Stimulated activated CD8-positive, alpha-beta memory T cell treated with anti-CD3 and anti-CD28 coated beads, Interleukin-12 subunit alpha, Interleukin-12 subunit beta, amount 100 ng/mL, for 24 hours (primary cell): ENCODE data around the gene SYNGR1.

Experiments
- DNase-seq: peaks from one replicate; pipeline ENCODE4 v3.0.0-alpha.2; 2020; ENCODE audit errors: extremely low read depth

SYNGR1 gene

GRCh38 chr22:39349967-39350726 lies at the start of gene SYNGR1:
Gene SYNGR1 (plus strand): TSS chr22:39349991. CDS start chr22:39350011, 20 bp downstream.
- no peak for DNase-seq

DNA sequence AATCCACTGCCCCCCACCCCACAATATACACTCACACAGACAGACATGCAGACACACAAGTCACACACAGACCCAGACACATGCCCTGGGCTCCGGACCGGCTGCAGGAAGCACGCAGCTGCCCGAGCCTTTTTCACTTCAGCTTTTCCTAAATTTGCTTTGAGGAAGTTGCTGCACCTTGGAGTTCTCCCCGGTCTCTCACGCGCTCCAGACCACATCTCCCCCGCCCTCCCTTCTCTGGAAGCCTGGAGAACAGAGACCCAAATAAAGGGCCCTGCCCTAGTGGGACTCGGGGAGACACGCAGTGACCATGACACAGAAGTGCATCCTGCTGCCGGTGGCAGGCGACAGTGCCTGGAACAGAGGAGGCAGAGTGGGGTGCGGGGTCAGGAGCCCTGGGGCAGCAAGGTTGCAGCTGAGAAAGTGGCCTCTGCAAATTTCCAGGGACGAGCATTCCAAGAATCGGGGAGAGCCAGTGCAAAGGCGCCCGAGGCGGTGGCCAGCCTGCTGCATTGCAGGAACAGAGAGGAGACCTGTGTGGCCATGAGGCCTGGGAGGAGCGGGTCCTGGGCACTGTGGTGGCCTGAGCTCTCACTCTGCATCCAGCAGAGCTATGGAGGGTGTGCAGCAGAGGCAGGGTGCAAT lies 49.5 kb upstream of the SYNGR1 start:
- DNase-seq, result no peak

GRCh38 chr22:39301108-39301507 lies 48.7 kb upstream of the SYNGR1 start:
- DNase-seq, result no peak

- DNase-seq, result no peak
Measured at GRCh38 chr22:39301926-39302325, 47.9 kb upstream of the SYNGR1 start.

DNA sequence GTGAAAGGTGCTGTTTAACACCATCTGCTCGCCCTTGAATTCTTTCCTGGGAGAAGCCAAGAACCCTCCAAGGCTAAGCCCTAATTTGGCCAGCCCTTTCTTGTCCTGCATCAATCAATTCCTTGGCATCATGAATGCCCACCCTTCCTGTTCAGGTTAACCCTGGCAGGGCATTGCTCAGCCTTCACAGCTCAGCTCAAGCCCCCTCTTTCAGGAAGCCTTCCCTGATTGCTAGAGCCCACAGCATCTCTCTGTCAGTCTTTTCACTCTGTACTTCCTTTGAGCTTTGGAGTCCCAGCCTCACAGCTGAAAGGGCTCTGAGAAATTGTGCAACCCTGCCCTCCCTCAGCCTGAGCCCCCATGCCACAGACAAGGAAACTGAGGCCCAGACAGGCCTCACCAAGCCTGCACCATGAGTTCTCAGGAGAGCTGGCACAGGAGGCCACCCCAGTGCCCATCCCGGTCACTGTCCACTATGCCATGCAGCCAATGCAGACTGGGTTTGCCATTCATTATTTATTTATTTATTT lies 47.3 kb upstream of the SYNGR1 start:
- DNase-seq, result no peak

- no peak for DNase-seq
Measured at GRCh38 chr22:39303358-39303757, 46.4 kb upstream of the SYNGR1 start.

DNA sequence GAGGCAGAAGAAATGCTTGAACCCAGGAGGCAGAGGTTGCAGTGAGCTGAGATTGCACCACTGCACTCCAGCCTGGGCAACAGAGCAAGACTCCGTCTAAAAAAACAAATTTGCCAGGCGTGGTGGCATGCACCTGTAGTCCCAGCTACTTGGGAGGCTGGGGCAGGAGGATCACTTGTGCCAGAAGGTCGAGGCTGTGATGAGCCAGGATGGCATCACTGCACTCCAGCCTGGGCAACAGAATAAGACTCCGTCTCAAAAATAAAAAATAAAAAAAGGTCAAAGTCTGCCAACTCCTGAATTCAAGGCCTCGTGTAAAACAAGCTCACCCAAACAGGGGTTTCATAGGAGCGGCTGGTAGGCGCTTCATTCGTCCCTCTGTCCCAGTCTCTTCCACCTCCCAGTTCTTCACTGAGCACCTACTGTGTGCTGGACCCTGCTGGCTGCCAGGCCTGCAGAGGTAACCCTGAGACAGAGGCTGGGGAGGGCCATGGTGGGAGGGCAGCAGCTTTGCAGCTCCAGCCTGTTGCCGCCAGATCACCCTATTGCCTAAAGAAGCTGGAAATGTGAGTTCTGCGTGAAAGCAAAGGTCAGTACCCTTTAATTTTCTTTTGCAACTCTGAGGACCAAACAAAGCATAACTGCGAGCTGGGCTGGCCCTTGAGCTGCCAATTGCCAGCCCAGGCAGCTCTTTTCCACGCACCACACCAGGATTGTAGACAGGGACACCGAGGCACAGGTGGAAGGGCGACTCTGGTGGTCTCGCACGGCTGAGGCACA lies 45.7 kb upstream of the SYNGR1 start:
- DNase-seq, result no peak

- no peak for DNase-seq
Measured at GRCh38 chr22:39306456-39307361, 43.1 kb upstream of the SYNGR1 start.

DNA sequence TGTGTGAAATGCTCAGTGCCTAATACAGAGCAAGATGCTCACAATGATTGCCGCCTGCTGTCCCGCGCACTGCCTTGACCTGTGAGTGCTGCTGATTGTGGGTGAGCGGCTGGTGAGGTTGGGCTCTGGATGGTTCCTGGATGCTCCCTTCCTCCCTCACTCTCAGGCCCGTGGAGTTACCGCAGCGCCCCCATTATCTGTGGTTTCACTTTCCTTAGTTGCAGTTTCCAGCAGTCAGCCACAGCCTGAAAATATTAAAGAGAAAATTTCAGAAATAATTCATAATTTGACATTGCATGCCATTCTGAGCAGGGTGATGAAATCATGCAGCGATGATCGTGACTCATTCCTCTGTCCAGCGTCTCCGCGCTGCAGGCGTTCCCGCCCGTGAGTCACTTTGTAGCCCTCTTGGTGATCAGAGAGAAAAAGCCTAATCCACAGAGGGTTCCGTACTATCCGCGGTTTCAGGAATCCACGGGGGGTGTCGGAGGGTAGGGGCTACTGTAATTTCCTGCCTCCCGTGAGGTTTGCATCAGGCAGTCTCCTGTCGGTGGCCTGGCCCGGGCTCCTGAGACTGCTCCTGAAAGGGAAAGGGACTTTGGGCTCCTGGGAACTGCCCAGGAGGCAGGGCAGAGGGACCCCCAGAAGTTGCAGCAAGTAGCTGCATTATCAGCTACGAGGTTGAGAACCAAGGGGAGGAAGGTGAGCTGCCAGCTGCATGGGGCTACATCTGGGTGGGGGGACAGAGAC lies 41.0 kb upstream of the SYNGR1 start:
- DNase-seq, result no peak

GRCh38 chr22:39309364-39309861 lies 40.4 kb upstream of the SYNGR1 start:
- DNase-seq, result no peak

DNA sequence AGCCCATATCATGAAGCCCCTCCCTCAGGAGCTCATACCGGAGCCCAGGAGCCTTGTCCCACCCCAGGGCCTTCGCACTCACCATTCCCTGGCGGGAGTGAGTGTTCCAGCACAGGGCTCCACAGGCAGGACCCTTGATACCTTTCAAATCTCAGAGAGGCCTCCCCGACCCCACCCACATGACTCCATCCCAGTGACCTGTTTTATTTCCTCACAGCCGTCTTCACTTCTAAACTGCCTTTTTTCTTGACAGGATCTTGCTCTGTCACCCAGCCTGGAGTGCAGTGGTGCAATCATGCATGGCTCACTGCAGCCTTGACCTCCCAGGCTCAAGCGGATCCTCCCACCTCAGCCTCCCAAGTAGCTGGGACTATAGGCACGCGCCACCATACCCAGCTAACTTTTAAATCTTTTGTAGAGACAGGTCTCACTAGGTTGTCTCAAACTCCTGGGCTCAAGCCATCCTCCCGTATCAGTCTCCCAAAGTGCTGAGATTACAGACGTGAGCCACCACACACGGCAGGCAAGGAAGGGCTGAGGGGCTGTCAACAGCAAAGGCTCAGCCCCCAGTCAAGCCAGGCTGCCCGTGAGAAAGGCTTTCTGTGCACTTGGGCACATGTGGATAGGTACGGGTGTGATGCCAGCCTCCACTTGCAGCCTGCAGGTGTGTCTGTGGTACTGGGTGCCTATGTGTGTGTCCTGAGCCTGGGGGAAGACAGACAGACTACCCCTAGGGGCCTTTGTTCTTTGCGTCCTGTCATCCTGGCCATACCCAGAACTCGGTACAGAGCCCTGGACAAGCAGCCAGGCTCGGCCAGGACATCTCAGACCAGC lies 39.7 kb upstream of the SYNGR1 start:
- no peak for DNase-seq

DNA sequence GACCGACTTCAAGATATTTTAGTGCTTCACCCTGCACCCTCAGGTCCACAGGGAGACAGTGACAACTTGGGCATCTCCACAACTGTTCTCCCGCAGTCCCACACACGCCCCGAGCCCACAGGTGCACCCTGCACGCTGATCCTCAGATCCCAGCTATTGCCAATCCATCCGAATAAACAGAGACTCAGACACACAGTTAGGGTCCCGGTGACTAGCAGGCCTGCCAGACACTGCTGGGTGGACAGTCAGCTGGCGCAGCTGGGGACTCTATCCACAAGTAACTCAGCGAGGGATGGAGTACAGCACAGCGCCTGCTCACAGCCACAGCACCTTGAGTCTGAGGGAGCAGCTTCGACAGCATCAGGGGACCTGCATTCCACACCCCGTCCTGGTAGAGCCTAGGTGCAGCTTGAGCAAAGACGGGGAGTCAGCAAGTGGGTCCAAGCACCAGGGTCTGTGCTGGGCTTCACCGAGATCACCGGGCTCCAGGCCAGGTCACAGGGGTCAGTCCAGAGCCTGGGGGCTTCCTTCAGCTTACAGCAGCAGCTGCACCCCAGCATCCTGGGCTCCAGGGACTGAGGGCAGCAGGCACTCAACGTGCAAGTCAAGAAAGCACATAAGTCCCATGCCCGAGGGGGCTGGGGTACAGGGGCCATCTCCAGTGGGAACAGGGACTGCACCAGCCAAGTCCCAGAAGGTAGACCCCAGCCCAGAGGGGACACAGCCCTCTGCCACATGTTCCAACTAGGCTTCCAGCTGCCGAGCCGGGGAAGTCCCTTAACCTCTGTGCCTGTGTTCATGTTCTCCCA lies 38.0 kb upstream of the SYNGR1 start:
- no peak for DNase-seq

DNA sequence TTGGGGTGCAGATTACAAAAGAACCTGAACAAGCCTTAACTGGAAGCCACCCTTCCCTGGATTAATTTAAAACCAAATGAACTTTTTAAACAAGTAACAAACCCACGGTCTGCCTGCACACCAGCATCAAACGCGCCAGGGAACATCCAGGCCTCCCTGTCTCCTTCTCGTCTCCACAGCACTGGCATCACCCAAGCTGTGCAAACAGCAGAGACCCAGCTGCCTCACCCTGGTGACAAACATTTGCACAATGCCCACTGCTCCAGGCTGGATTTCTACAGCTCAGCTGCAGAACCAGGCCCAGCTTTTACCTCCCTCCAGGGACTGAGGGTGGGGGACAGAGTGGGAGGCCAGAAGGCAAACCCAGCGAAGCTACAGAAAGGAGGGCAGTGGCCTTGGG lies 37.4 kb upstream of the SYNGR1 start:
- no peak for DNase-seq

DNA sequence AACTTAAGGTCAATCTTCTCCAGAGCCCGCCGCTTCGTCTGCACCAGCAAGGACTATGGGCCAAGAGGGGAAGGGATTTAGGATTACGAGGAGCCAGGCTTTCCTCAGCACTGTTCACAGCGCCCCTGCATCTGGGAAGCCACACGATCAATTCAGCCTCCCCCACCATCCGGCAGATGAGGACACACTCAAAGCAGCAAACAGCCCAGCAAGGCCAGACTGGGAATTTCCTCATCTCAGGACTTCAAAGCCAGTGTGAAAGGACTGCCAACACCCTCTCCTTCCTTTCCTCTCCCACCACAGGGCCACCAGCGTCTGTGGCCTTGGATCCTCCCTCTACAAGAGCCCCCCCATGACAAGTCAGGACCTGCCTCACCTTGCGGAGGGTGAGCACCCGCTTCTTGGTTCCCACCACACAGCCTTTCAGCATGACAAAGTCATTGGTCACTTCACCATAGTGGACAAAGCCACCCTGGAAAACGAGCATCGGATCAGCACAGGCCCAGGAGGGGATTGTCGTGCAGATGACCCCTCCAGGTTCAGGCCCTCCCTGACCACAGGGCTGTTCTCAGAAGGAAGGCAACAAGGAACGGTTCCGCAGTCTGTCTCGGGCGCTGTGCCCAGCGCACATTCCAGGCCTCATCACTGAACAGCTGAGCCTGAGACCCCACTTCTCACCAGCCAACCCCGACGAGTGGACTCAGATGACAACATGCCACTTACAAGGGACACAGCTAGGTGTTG lies 36.4 kb upstream of the SYNGR1 start:
- no peak for DNase-seq

DNA sequence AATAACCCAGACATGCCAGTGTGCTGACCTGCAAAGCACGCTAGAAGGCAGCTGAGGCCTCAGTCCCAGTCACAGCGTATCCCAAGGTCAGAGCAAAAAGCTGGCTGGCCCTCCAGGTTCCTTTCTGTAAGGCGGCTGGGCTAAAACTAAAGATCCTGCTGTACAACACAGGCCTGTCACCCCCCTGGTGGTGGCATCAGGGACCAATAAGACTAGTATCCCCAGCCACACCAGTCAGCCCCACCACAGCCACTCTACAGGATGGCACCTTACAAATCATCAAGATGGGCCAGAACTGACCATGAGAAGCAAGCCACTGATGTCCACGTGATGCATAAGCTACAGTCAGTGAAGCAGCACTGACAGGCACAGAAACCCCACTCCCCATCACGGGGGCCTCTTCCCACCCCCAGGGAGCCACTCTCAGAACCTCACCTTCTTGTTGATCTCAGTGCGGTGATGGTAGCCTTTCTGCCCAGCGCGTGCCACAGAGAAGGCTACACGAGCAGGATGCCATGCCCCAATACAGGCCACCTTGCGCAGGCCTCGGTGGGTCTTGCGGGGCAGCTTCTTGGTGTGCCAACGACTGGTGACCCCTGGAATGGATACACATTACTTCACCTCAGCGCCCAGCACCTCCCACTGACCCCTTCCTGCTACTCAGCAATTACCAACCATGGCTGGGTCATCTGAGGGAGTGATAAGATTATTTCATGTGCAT lies 35.4 kb upstream of the SYNGR1 start:
- DNase-seq, result no peak

DNA sequence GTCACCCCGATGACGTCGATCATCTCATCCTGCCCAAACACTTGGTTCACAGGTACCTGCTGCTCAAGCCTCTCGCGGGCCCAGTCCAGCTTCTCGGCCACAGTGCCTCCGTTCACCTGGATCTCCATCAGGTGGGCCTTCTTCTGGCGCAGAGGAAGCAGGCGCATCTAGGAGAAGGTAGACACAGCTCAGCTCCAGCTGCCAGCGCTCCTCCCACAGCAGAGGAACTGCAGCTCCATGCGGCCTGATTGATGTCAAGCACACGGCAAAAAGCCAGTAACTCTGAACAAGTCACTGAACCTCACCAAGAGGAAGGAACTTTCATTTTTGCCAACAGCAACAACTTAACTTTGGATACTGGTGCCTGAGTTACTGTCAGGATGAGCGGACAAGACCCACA lies 34.4 kb upstream of the SYNGR1 start:
- DNase-seq, result no peak

DNA sequence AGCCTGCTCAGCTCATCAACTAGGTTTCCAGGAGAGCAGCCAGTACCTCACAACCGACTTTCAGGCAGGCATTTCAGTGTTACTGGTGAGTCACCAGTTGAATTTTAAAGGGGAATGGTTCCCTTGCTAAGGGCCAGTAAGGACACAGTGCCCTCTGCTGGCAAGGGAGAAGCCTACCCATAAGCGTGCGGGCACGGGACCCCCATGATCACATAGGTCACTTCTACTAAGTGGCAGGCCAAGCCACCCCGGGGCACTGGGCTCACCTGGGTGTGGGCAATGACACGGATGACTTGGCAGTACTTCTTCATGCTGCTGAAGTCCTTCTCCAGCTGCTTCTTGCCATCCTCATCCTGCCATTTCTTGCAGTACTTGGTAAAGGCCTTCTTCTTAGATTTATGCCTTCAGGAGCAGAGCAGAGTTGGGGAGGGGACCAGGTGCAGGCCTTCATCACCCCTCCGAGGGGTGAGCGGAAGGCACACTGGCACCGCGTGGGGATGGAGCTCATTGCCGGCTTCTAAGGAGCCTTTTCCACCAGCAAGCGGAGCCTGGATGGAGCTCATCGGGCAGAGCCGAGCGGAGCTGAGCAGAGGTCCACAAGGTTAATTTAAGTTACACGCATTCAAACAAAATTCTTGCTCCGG lies 33.2 kb upstream of the SYNGR1 start:
- DNase-seq, result no peak
